ES-I3 (cell line): ENCODE results near the gene RHOBTB1.
"Not testable (repeated sequence)": the region's sequence is repeated elsewhere in the genome, so short reads cannot be mapped to it uniquely, and the experiment has no call there.

ENCODE experiments used
- H3K36me3 ChIP-seq: 2 replicates; pipeline ENCODE4 v1.6.1; 2013; ENCODE audit warnings: mild to moderate bottlenecking, low read length, control low read depth, moderate library complexity; ENCODE audit not compliant: insufficient read depth
- H3K4me1 ChIP-seq: 2 replicates; pipeline ENCODE4 v1.6.1; 2013; ENCODE audit warnings: mild to moderate bottlenecking, control low read depth, low read length; ENCODE audit not compliant: insufficient read depth
- H3K9ac ChIP-seq: 2 replicates; pipeline ENCODE4 v1.6.1; 2013; ENCODE audit warnings: low read depth, mild to moderate bottlenecking, low read length, moderate library complexity
- H3K9me3 ChIP-seq: 2 replicates; pipeline ENCODE4 v1.6.1; 2013; ENCODE audit warnings: mild to moderate bottlenecking, low read length, moderate library complexity; ENCODE audit not compliant: control insufficient read depth, insufficient read depth

The RHOBTB1 gene

GRCh38 chr10:60868946-60869345, 75.0 kb downstream of the RHOBTB1 start:
- peaks cover 9% of the 10 kb centered on the region for H3K4me1 ChIP-seq
- no peak overlapping the region for H3K9ac ChIP-seq
- H3K36me3 ChIP-seq = no peaks in the 10 kb centered on the region
- no peaks in the 10 kb centered on the region for H3K9me3 ChIP-seq

GRCh38 chr10:60865198-60865783, 78.7 kb downstream of the RHOBTB1 start:
- no peaks in the 10 kb centered on the region for H3K9me3 ChIP-seq
- no peak overlapping the region for H3K9ac ChIP-seq
- peaks cover 2% of the 10 kb centered on the region; the same call in 1 of the 2 replicates for H3K4me1 ChIP-seq
- no peaks in the 10 kb centered on the region for H3K36me3 ChIP-seq

- Histone ChIP-seq H3K36me3 (no peaks in the 10 kb centered on the region), H3K9me3 (no peaks in the 10 kb centered on the region), H3K9ac (no peak overlapping the region)
These were observed 80.2 kb downstream of the RHOBTB1 start for GRCh38 chr10:60863796-60864195.

GRCh38 chr10:60862517-60862916, 81.5 kb downstream of the RHOBTB1 start:
- no peaks in the 10 kb centered on the region for H3K9me3 ChIP-seq
- no peaks in the 10 kb centered on the region for H3K36me3 ChIP-seq
- no peaks in the 10 kb centered on the region for H3K4me1 ChIP-seq
- H3K9ac ChIP-seq = no peak overlapping the region

More at GRCh38 chr10:60863796-60864195, 80.2 kb downstream of the RHOBTB1 start:
- H3K4me1 ChIP-seq = no peaks in the 10 kb centered on the region

- no peaks in the 10 kb centered on the region for H3K36me3 ChIP-seq
- no peaks in the 10 kb centered on the region for H3K9me3 ChIP-seq
- H3K9ac ChIP-seq = no peak overlapping the region
- no peaks in the 10 kb centered on the region for H3K4me1 ChIP-seq
These were observed 87.6 kb downstream of the RHOBTB1 start for GRCh38 chr10:60856405-60856804.

GRCh38 chr10:60853637-60854036, 90.3 kb downstream of the RHOBTB1 start:
- no peaks in the 10 kb centered on the region for H3K36me3 ChIP-seq
- no peak overlapping the region for H3K9ac ChIP-seq
- no peaks in the 10 kb centered on the region for H3K9me3 ChIP-seq
- no peaks in the 10 kb centered on the region for H3K4me1 ChIP-seq

GRCh38 chr10:60853107-60853506, 90.9 kb downstream of the RHOBTB1 start:
- H3K9me3 ChIP-seq = no peaks in the 10 kb centered on the region
- no peaks in the 10 kb centered on the region for H3K4me1 ChIP-seq
- H3K9ac ChIP-seq = no peak overlapping the region
- H3K36me3 ChIP-seq = no peaks in the 10 kb centered on the region

GRCh38 chr10:60849740-60850139, 94.2 kb downstream of the RHOBTB1 start:
- no peaks in the 10 kb centered on the region for H3K36me3 ChIP-seq
- H3K4me1 ChIP-seq = no peaks in the 10 kb centered on the region
- H3K9ac ChIP-seq = no peak overlapping the region
- H3K9me3 ChIP-seq = no peaks in the 10 kb centered on the region

- no peaks in the 10 kb centered on the region for H3K9me3 ChIP-seq
- H3K4me1 ChIP-seq = no peaks in the 10 kb centered on the region
- no peaks in the 10 kb centered on the region for H3K36me3 ChIP-seq
- H3K9ac ChIP-seq = no peak overlapping the region
These were observed 94.8 kb downstream of the RHOBTB1 start for GRCh38 chr10:60849217-60849616.

GRCh38 chr10:60848680-60849079, 95.3 kb downstream of the RHOBTB1 start:
- Histone ChIP-seq H3K9ac (no peak overlapping the region), H3K9me3 (no peaks in the 10 kb centered on the region), H3K4me1 (no peaks in the 10 kb centered on the region), H3K36me3 (no peaks in the 10 kb centered on the region)

GRCh38 chr10:60848126-60848525, 95.9 kb downstream of the RHOBTB1 start:
- Histone ChIP-seq H3K4me1 (no peaks in the 10 kb centered on the region), H3K36me3 (no peaks in the 10 kb centered on the region), H3K9ac (no peak overlapping the region), H3K9me3 (no peaks in the 10 kb centered on the region)

GRCh38 chr10:60846173-60846572, 97.8 kb downstream of the RHOBTB1 start:
- Histone ChIP-seq H3K9me3 (no peaks in the 10 kb centered on the region), H3K36me3 (no peaks in the 10 kb centered on the region), H3K9ac (no peak overlapping the region), H3K4me1 (no peaks in the 10 kb centered on the region)

GRCh38 chr10:60845038-60845437, 98.9 kb downstream of the RHOBTB1 start:
- H3K36me3 ChIP-seq = no peaks in the 10 kb centered on the region
- H3K9me3 ChIP-seq = no peaks in the 10 kb centered on the region
- H3K9ac ChIP-seq = no peak overlapping the region
- no peaks in the 10 kb centered on the region for H3K4me1 ChIP-seq

- Histone ChIP-seq H3K9ac (no peak overlapping the region), H3K36me3 (no peaks in the 10 kb centered on the region), H3K9me3 (no peaks in the 10 kb centered on the region), H3K4me1 (no peaks in the 10 kb centered on the region)
These were observed 101.3 kb downstream of the RHOBTB1 start for GRCh38 chr10:60842694-60843093.

GRCh38 chr10:60841227-60841626, 102.8 kb downstream of the RHOBTB1 start:
- H3K9ac ChIP-seq, H3K9me3 ChIP-seq, H3K4me1 ChIP-seq, H3K36me3 ChIP-seq: not testable (repeated sequence)

GRCh38 chr10:60835049-60835448, 108.9 kb downstream of the RHOBTB1 start:
- Histone ChIP-seq H3K36me3 (no peaks in the 10 kb centered on the region), H3K4me1 (no peaks in the 10 kb centered on the region), H3K9me3 (no peaks in the 10 kb centered on the region), H3K9ac (no peak overlapping the region)
